GM12873 (cell line): ENCODE measurements around the gene MMGT1.

Experiments used
- TF ChIP-seq, protein P1 (sequence below): IDR thresholded peaks from 2 replicates; pipeline ENCODE4 v1.5.1; 2012; ENCODE audit warnings: low read depth, mild to moderate bottlenecking, moderate library complexity, low read length, control low read depth; ENCODE audit not compliant: insufficient read depth; ENCODE audit errors: missing control alignments

Gene MMGT1

DNA sequence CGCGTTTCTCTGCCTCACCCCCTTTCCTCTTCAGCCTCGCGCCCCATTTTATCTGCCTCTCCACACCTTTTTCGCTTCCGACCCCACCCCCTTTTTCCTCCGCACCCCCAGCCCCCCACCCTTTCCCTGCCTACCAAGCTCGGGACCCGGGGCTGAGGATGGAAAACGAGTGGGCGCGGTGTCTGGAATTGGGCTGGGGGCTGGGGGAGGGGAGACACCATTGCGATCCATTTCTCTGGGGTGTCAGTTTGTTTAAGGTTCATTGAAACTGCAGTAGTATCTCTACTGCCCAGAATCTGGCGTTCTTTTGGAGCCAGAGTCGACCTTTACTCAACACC is 12.2 kb upstream of the MMGT1 start:
- TF ChIP-seq, protein P1, sequence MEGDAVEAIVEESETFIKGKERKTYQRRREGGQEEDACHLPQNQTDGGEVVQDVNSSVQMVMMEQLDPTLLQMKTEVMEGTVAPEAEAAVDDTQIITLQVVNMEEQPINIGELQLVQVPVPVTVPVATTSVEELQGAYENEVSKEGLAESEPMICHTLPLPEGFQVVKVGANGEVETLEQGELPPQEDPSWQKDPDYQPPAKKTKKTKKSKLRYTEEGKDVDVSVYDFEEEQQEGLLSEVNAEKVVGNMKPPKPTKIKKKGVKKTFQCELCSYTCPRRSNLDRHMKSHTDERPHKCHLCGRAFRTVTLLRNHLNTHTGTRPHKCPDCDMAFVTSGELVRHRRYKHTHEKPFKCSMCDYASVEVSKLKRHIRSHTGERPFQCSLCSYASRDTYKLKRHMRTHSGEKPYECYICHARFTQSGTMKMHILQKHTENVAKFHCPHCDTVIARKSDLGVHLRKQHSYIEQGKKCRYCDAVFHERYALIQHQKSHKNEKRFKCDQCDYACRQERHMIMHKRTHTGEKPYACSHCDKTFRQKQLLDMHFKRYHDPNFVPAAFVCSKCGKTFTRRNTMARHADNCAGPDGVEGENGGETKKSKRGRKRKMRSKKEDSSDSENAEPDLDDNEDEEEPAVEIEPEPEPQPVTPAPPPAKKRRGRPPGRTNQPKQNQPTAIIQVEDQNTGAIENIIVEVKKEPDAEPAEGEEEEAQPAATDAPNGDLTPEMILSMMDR, result no peak

DNA sequence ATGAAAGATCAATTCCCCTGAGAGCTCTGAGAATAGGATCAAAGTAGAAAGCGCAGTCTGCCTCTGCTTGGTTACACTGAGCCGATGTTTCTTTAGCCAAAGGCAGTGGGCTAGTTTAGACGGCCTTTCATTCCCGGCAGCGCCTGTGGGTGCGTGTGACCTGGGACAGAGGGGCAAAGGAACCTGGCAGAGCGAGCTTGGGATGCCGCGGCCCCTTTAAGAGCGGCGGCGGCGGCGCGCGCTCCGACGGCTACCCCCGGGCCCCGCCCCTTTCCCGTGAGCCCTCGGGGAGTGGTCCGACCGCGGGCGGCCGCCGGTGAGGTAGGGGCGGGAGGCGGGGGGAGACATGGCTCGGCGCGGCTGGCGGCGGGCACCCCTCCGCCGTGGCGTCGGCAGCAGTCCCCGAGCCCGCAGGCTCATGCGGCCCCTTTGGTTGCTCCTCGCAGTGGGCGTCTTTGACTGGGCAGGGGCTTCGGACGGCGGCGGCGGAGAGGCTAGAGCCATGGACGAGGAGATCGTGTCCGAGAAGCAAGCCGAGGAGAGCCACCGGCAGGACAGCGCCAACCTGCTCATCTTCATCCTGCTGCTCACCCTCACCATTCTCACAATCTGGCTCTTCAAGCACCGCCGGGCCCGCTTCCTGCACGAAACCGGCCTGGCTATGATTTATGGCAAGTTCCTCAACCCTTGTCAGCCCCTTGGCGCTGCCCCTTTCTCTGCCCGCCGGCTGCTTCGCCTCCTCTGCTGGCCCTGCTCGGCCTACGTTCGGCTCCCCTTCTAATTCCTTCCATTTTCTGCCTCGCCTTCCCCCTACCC is 11.6 kb upstream of the MMGT1 start, which contains the start of gene SLC9A6:
Gene SLC9A6 (plus strand): TSS at position 279 of the 816 bp plus-strand sequence. CDS start 224 bp downstream, at position 503.
- TF ChIP-seq, protein P1, result no peak

DNA sequence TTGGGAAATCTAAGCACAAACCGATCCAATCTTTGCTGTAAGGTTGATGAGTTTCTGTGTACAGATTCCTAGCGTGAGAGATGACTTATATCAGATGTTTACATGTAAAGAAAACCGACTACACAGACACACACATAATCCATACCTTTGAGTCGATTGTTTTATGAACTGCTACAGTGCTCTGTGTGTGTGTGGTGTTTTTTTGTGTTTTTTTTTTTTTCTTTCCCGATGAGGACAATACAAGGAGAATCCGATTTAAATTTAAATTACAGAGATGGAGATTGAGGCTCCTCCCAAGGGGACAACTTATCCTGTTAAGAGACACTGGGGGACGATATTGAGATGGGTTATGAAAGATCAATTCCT is 11.0 kb upstream of the MMGT1 start:
- TF ChIP-seq, protein P1, result no peak

DNA sequence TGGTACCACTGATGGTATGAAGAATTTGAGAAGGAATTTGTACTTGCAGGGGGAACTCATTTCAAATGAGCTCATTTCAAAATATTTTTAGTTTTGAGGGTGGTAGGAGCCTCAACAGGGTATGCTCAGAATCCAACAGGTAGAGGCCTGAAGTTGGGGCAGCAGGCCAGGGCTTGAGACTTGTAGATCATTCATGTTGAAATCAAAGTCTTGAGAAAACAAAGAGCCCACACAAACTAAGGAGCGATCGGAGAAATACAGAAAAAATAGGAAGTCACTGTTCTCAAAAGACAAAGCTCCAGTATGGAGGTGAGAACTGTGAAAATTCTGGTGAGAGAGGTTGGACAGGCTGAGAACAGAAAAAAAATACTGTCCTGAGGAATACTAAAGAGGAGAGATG is 10.5 kb upstream of the MMGT1 start:
- TF ChIP-seq, protein P1, result no peak

DNA sequence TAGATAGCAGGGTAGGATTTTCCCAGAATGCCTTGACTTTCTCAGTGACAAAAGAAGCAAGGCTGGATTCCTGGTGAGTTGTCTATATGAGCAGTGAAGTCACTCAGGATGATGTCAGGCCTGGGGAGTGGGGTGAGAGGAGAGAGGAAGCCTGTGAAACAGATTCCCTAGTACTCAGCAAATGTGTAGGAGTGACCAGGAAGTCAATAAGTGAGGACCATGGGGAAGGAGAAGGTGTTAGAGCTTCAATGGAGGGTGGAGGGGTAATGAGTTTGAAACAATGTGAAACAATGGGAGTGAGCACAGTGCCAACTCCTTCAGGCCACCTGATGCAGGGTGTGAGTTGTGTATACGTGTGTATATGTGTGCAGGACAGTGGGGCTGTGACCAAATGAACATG is 9.1 kb upstream of the MMGT1 start:
- TF ChIP-seq, protein P1, result no peak

DNA sequence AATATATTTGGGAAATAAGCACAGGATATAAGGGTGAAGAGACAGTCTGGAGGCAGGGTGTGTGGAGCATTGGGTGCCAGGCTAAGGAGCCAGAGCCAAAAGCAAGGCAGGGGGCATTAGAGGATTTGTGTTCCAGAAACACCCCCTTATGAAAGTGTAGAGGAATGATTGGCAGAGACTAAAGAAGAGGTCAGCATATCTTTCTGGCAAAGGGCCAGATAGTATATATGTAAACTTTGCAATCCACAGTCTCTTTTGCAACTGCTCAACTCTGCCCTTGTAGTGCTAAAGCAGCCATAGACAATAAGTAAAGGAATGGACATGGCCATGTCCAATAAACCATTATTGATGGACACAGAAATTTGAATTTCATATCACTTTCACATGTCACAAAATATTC is 7.9 kb upstream of the MMGT1 start:
- TF ChIP-seq, protein P1, result no peak

DNA sequence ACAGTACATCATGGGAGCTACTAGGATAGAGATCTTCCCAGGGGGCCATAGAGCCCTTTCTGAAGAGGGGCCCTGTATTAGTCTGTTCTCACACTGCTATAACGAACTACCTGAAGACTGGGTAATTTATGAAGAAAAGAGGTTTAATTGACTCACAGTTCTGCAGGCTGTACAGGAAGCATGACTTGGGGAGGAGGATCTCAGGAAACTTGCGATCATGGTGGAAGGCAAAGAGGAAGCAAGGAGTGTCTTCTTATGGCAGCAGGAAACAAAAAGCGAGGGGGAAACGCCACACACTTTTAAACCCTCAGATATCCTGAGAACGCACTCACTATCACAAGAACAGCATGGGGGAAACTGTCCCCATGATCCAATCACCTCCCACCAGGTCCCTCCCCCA is 7.2 kb upstream of the MMGT1 start:
- TF ChIP-seq, protein P1, result no peak
